Endothelial cell of umbilical vein (primary cell): ENCODE data around the gene C14orf132. TPM values are rescaled to one million over a fixed set of nuclear protein-coding genes. Genes with fewer than 3 reads are reported as not detected.

Experiments
- BruUV-seq: library from RNA; stranded (reverse); fragments of 400-500 nt; replicated peaks from 2 replicates; lab custom pipeline; 2021; lab: Mats Ljungman, UMichigan
- CTCF ChIA-PET: fragments of 300-600, 350-600 bp; sonication (Branson Sonifier 250); formaldehyde crosslinking; loops from one replicate; lab custom pipeline; 2021; ENCODE audit warnings: antibody characterized with exemption, inconsistent platforms; lab: Charles Lee
- POLR2A ChIA-PET: fragments of 300-600, 350-600 bp; sonication (Branson Sonifier 250); formaldehyde crosslinking; loops from one replicate; lab custom pipeline; 2021; ENCODE audit warnings: antibody characterized with exemption, inconsistent platforms; lab: Charles Lee
- DNase-seq: peaks from one replicate; pipeline ENCODE4 v3.0.0-alpha.2; 2011; ENCODE audit warnings: low read depth, low spot score
- FAIRE-seq: peaks from 2 replicates; lab custom pipeline; 2011; peaks lifted over from hg19 to GRCh38; lab: Jason Lieb, UNC
- H2AFZ ChIP-seq: 2 replicates; pipeline ENCODE4 v1.6.0; 2012; ENCODE audit warnings: low read depth, low read length, control low read depth, inconsistent platforms
- H3K27ac ChIP-seq: 2 replicates; pipeline ENCODE4 v1.5.1; 2011; ENCODE audit warnings: low read depth, mild to moderate bottlenecking, control low read depth, low read length, moderate library complexity; ENCODE audit not compliant: insufficient read depth
- H3K27me3 ChIP-seq, 2 experiments: 2 replicates each; pipeline versions ENCODE4 v1.6.0 to v1.6.1; 2011; ENCODE audit warnings: low read length in 2 of 2, mixed read lengths in 1 of 2; ENCODE audit not compliant: control insufficient read depth in 2 of 2, insufficient read depth in 2 of 2
- H3K36me3 ChIP-seq, 2 experiments: 2 replicates in 1 of 2; 3 replicates in 1 of 2; pipeline ENCODE4 v1.5.1; 2011; ENCODE audit warnings: low read length in 2 of 2, mild to moderate bottlenecking in 1 of 2, moderate library complexity in 1 of 2; ENCODE audit not compliant: control insufficient read depth in 2 of 2, insufficient read depth in 2 of 2; ENCODE audit errors: extremely low read depth in 1 of 2
- H3K4me1 ChIP-seq: 3 replicates; pipeline ENCODE4 v1.5.1; 2011; ENCODE audit warnings: mild to moderate bottlenecking, low read length; ENCODE audit not compliant: control insufficient read depth, insufficient read depth; ENCODE audit errors: extremely low read depth
- H3K4me2 ChIP-seq: 2 replicates; pipeline ENCODE4 v1.6.1; 2011; ENCODE audit warnings: low read length, control low read depth, mixed read lengths; ENCODE audit not compliant: insufficient read depth
- H3K4me3 ChIP-seq, 3 experiments: fragments of 200-600 bp in 1 of 3; sonication (generic), shearing (Covaris generic) in 1 of 3; replicated peaks in 1 of 3; 2 replicates each; pipeline ENCODE4 v1.5.1; 2011 to 2016; ENCODE audit warnings: control low read depth in 3 of 3, low read length in 3 of 3, mild to moderate bottlenecking in 2 of 3, inconsistent platforms in 1 of 3, low read depth in 1 of 3, moderate library complexity in 1 of 3; ENCODE audit not compliant: insufficient read depth in 1 of 3
- H3K79me2 ChIP-seq: 2 replicates; pipeline ENCODE4 v1.6.0; 2012; ENCODE audit warnings: low read length, inconsistent platforms; ENCODE audit not compliant: control insufficient read depth, insufficient read depth
- H3K9ac ChIP-seq: replicated peaks from 2 replicates; pipeline ENCODE3; 2011; ENCODE audit warnings: low read length, control low read depth; ENCODE audit not compliant: insufficient read depth; ENCODE audit errors: extremely low read depth
- H3K9me1 ChIP-seq: replicated peaks from 3 replicates; pipeline ENCODE4 v1.6.0; 2011; ENCODE audit warnings: mild to moderate bottlenecking, low read length; ENCODE audit not compliant: control insufficient read depth, insufficient read depth; ENCODE audit errors: extremely low read depth
- H3K9me3 ChIP-seq: replicated peaks from 2 replicates; pipeline ENCODE4 v1.5.1; 2012; ENCODE audit warnings: low read length, inconsistent platforms; ENCODE audit not compliant: control insufficient read depth, insufficient read depth
- H4K20me1 ChIP-seq: replicated peaks from 2 replicates; pipeline ENCODE3; 2011; ENCODE audit warnings: mild to moderate bottlenecking, low read length; ENCODE audit not compliant: control insufficient read depth, insufficient read depth; ENCODE audit errors: extremely low read depth
- CTCF ChIP-seq, 2 donors: IDR thresholded peaks; 1 replicate in 1 of 2; 2 replicates in 1 of 2; pipeline ENCODE4 v1.5.1; 2011; ENCODE audit warnings: low read length in 2 of 2, mild to moderate bottlenecking in 2 of 2, moderate library complexity in 2 of 2, control low read depth in 1 of 2, inconsistent platforms in 1 of 2, low read depth in 1 of 2; ENCODE audit not compliant: insufficient read depth in 1 of 2; ENCODE audit errors: extremely low read depth in 1 of 2
- EZH2 ChIP-seq: IDR thresholded peaks from 2 replicates; pipeline ENCODE4 v1.6.1; 2012; ENCODE audit warnings: borderline replicate concordance, low read depth, mild to moderate bottlenecking, moderate library complexity, low read length, inconsistent platforms; ENCODE audit not compliant: severe bottlenecking
- FOS ChIP-seq: IDR thresholded peaks from 2 replicates; pipeline ENCODE4 v1.6.1; 2011; ENCODE audit warnings: mild to moderate bottlenecking, low read length, moderate library complexity, borderline replicate concordance; ENCODE audit not compliant: insufficient read depth
- GATA2 ChIP-seq: IDR thresholded peaks from 2 replicates; pipeline ENCODE4 v1.7.0; 2011; ENCODE audit warnings: low read depth, mild to moderate bottlenecking, moderate library complexity, mixed read lengths, low read length; ENCODE audit not compliant: insufficient read length, insufficient read depth
- JUN ChIP-seq: IDR thresholded peaks from 2 replicates; pipeline ENCODE4 v1.6.1; 2011; ENCODE audit warnings: borderline replicate concordance, low read depth; ENCODE audit not compliant: insufficient read length, insufficient read depth
- MAX ChIP-seq: IDR thresholded peaks from 2 replicates; pipeline ENCODE4 v1.6.1; 2011; ENCODE audit not compliant: insufficient read depth, insufficient read length
- MYC ChIP-seq: IDR thresholded peaks from one replicate; pipeline ENCODE4 v1.6.1; 2011; ENCODE audit warnings: mild to moderate bottlenecking, low read depth, low read length
- POLR2A ChIP-seq: IDR thresholded peaks from 2 replicates; pipeline ENCODE4 v1.6.1; 2012; ENCODE audit warnings: low read depth, mild to moderate bottlenecking, control low read depth, low read length
- POLR2AphosphoS5 ChIP-seq: IDR thresholded peaks from 2 replicates; pipeline ENCODE4 v1.6.1; 2012; ENCODE audit warnings: low read depth, mild to moderate bottlenecking, control low read depth, low read length, moderate library complexity; ENCODE audit not compliant: insufficient read depth
- dilution Hi-C: fragments of 300-500 bp; cut with MboI; formaldehyde crosslinking; loops from one replicate; pipeline ENCODE4 v1.15.0; 2019; ENCODE audit warnings: low sequenced_read_pairs; ENCODE audit not compliant: extremely low pct_ligation_motif_present
- intact Hi-C: fragments of 100-400 bp; cut with micrococcal nuclease; formaldehyde crosslinking; loops from one replicate; pipeline ENCODE4 v1.10.0; 2022
- polyA plus RNA-seq, 4 experiments: library from polyadenylated mRNA; depleted of rRNA in 3 of 4; stranded (reverse) in 3 of 4; unstranded in 1 of 4; fragments of >200 nt; gene quantifications; 2 replicates each; pipeline versions ENCODE4 v1.2.1 to v1.2.3, GENCODE V29; 2011 to 2012; ENCODE audit warnings: missing spikeins in 1 of 4
- total RNA-seq: library from RNA; stranded (reverse); gene quantifications from 2 replicates; pipeline ENCODE4 v1.2.3, GENCODE V29; 2021

C14orf132 gene
- total and polyA plus RNA-seq, 2 donors (not counting 3 experiments of a cell fraction or from before 2014, with no cell fraction given), result 3.2 to 7.6 TPM

DNA sequence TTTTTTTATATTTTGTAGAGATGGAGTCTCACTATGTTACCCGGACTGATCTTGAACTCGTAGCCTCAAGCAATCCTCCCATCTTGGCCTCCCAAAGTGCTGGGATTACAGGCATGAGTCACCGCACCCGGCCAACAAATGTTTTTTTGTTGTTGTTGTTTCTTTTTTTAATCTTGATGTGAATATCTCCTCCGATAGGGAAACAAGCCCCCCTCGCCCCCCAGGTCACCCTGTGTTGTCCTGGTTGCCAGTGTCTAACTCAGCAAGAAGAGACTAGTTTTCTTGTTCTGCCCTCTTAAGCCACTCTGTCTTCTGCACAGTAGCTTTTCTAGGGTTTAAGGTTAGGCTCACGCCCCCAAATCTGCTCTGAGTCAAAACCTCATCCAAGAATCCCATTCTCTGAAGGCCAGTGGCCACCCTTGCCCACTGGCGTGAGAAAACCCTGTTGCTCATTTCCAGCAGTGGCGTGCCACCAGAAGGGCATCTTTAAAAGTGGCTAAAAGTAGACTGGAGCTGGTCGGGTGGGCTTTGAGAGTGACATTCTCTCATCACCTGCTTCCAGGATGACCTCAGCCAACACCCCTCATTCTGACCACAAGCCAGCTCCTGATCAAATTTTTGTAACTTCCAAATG is 42.7 kb downstream of the C14orf132 start:
- H3K36me3 ChIP-seq, result no peaks in the 10 kb centered on the region
- H3K4me2 ChIP-seq, result no peak overlapping the region
- H3K9ac ChIP-seq, result no peak overlapping the region
- dilution Hi-C loops (no loop called here), intact Hi-C loops (no loop called here)
- H4K20me1 ChIP-seq, result no peaks in the 10 kb centered on the region
- FAIRE-seq (no peak), DNase-seq (no peak)
- no peaks in the 10 kb centered on the region for H3K79me2 ChIP-seq
- no peaks in the 10 kb centered on the region for H3K27me3 ChIP-seq
- H3K4me3 ChIP-seq, result no peak overlapping the region
- TF ChIP-seq POLR2A (no peak), POLR2AphosphoS5 (no peak), EZH2 (no peak), MYC (no peak), MAX (no peak), GATA2 (no peak), CTCF (IDR thresholded peaks at IDR 0.05; ENCODE audit: extremely low read depth in 1 of 2, insufficient read depth in 1 of 2, low read depth in 1 of 2, low read length in 2 of 2) (no peak), FOS (no peak), JUN (no peak)
- no peaks in the 10 kb centered on the region for H3K9me1 ChIP-seq
- CTCF ChIA-PET, result no interaction called here
- no peaks in the 10 kb centered on the region for H3K4me1 ChIP-seq
- POLR2A ChIA-PET, result no interaction called here
- no peaks in the 10 kb centered on the region for H3K9me3 ChIP-seq
- H2AFZ ChIP-seq, result no peak overlapping the region
- H3K27ac ChIP-seq, result no peak overlapping the region
- no TSS peak for BruUV-seq
